Measurements from ENCODE around the gene HAUS2. TPM values are rescaled to one million over a fixed set of nuclear protein-coding genes. Genes with fewer than 3 reads are reported as not detected.

Gene HAUS2
- total RNA-seq, 4 donors from 2014 or later: 12.9 to 21.9 (median 15.1) TPM

GRCh38 chr15:42604894-42605744, 56.5 kb downstream of the HAUS2 start:
- H3K27ac ChIP-seq: peak overlapping the region; percentile 29 to 73 (median 54)
- H3K27me3 ChIP-seq: no peaks in the 10 kb centered on the region
- H3K4me3 ChIP-seq: no peak overlapping the region
- peaks cover 3 to 18% (median 8%) of the 10 kb centered on the region in 4 donors for H3K4me1 ChIP-seq
- TF ChIP-seq CTCF (IDR thresholded peaks at IDR 0.05): no peak
- no peak for TF ChIP-seq POLR2A (IDR thresholded peaks at IDR 0.05)
- no peak for DNase-seq
- H3K36me3 ChIP-seq: no peaks in the 10 kb centered on the region
- H3K9me3 ChIP-seq: no peaks in the 10 kb centered on the region

GRCh38 chr15:42605796-42606195, 57.2 kb downstream of the HAUS2 start:
- no peak for DNase-seq
- no peak for TF ChIP-seq POLR2A (IDR thresholded peaks at IDR 0.05)
- TF ChIP-seq CTCF (IDR thresholded peaks at IDR 0.05): no peak
- H3K36me3 ChIP-seq: no peaks in the 10 kb centered on the region
- no peak overlapping the region for H3K4me3 ChIP-seq
- peaks cover 3 to 18% (median 8%) of the 10 kb centered on the region in 4 donors for H3K4me1 ChIP-seq
- peak overlapping the region; percentile 29 to 73 (median 54) for H3K27ac ChIP-seq
- no peaks in the 10 kb centered on the region for H3K9me3 ChIP-seq
- no peaks in the 10 kb centered on the region for H3K27me3 ChIP-seq

GRCh38 chr15:42608110-42608531, 59.5 kb downstream of the HAUS2 start:
- no peaks in the 10 kb centered on the region for H3K27me3 ChIP-seq
- peaks cover 3 to 18% (median 8%) of the 10 kb centered on the region in 4 donors for H3K4me1 ChIP-seq
- H3K36me3 ChIP-seq: no peaks in the 10 kb centered on the region
- TF ChIP-seq POLR2A (IDR thresholded peaks at IDR 0.05): no peak
- no peak for TF ChIP-seq CTCF (IDR thresholded peaks at IDR 0.05)
- no peak overlapping the region for H3K27ac ChIP-seq
- H3K9me3 ChIP-seq: no peaks in the 10 kb centered on the region
- no peak overlapping the region for H3K4me3 ChIP-seq
- peak; percentile 47 to 68 (median 61) for DNase-seq

- Histone ChIP-seq H3K27me3 (no peaks in the 10 kb centered on the region), H3K27ac (no peak overlapping the region), H3K36me3 (no peaks in the 10 kb centered on the region), H3K4me1 (peaks cover 3 to 18% (median 8%) of the 10 kb centered on the region in 4 donors), H3K9me3 (no peaks in the 10 kb centered on the region), H3K4me3 (no peak overlapping the region)
- no peak for TF ChIP-seq CTCF (IDR thresholded peaks at IDR 0.05)
- no peak for TF ChIP-seq POLR2A (IDR thresholded peaks at IDR 0.05)
- no peak for DNase-seq
Measured at GRCh38 chr15:42608752-42609488, 60.3 kb downstream of the HAUS2 start.

GRCh38 chr15:42611532-42611931, 62.9 kb downstream of the HAUS2 start:
- DNase-seq: no peak
- H3K27ac ChIP-seq: no peak overlapping the region
- TF ChIP-seq POLR2A (IDR thresholded peaks at IDR 0.05): no peak
- no peak for TF ChIP-seq CTCF (IDR thresholded peaks at IDR 0.05)
- H3K36me3 ChIP-seq: no peaks in the 10 kb centered on the region
- no peaks in the 10 kb centered on the region for H3K27me3 ChIP-seq
- no peak overlapping the region for H3K4me3 ChIP-seq
- peaks cover 0 to 6% (median 2%) of the 10 kb centered on the region in 4 donors for H3K4me1 ChIP-seq
- no peaks in the 10 kb centered on the region for H3K9me3 ChIP-seq
